Measurements from ENCODE around the gene ODAD4.

- TF ChIP-seq CTCF (conservative IDR thresholded peaks at IDR 0.05; ENCODE audit: low read depth, low read length) = no peak
- TF ChIP-seq EZH2 (IDR thresholded peaks at IDR 0.05; ENCODE audit: low read length, unreplicated experiment) = no peak
- no peak for TF ChIP-seq EZH2phosphoT487 (IDR thresholded peaks at IDR 0.05; ENCODE audit: borderline replicate concordance, low read length)
Measured at GRCh38 chr17:41965694-41966462, 35.5 kb downstream of the ODAD4 start.
